A673 (cell line): ENCODE measurements around the gene ARHGAP22. TPM values are rescaled to one million over a fixed set of nuclear protein-coding genes. Genes with fewer than 3 reads are reported as not detected.
A peak's percentile ranks its signal among the peaks of the same experiment; 100 is the strongest.

Experiments
- BruUV-seq: library from RNA; stranded (reverse); fragments of 400-500 nt; replicated peaks from 2 replicates; lab custom pipeline; 2021; lab: Mats Ljungman, UMichigan
- CTCF ChIA-PET: fragments of 300-600 bp; sonication (Branson Sonifier 250); formaldehyde crosslinking; loops from one replicate; lab custom pipeline; 2022; ENCODE audit warnings: antibody characterized with exemption; lab: Charles Lee
- POLR2A ChIA-PET: fragments of 300-600 bp; sonication (Branson Sonifier 250); formaldehyde crosslinking; loops from one replicate; lab custom pipeline; 2022; ENCODE audit warnings: antibody characterized with exemption; ENCODE audit not compliant: low non-redundant PET; lab: Charles Lee
- DNase-seq: peaks from one replicate; pipeline ENCODE4 v3.0.0-alpha.2; 2015; ENCODE audit warnings: low spot score
- H3K27ac ChIP-seq: fragments of 200-600 bp; sonication (generic); 2 replicates; pipeline ENCODE4 v1.5.1; 2016; ENCODE audit warnings: mixed run types, low read depth, mild to moderate bottlenecking, mixed read lengths, antibody characterized with exemption, low read length; ENCODE audit not compliant: poor library complexity, severe bottlenecking
- H3K27me3 ChIP-seq: fragments of 200-600 bp; sonication (generic); replicated peaks from 2 replicates; pipeline ENCODE4 v1.6.1; 2017; ENCODE audit warnings: mixed run types, low read depth, mild to moderate bottlenecking, mixed read lengths, antibody characterized with exemption, low read length; ENCODE audit not compliant: insufficient read depth, poor library complexity
- H3K36me3 ChIP-seq: fragments of 200-600 bp; sonication (generic); 2 replicates; pipeline ENCODE4 v1.6.1; 2016; ENCODE audit warnings: mixed run types, mild to moderate bottlenecking, mixed read lengths, antibody characterized with exemption, low read length; ENCODE audit not compliant: insufficient read depth, poor library complexity, severe bottlenecking
- H3K4me1 ChIP-seq: fragments of 200-600 bp; sonication (generic); 2 replicates; pipeline ENCODE4 v1.6.1; 2017; ENCODE audit warnings: mixed run types, mild to moderate bottlenecking, mixed read lengths, antibody characterized with exemption, low read length; ENCODE audit not compliant: insufficient read depth, poor library complexity, severe bottlenecking
- H3K4me3 ChIP-seq: fragments of 200-600 bp; sonication (generic); 2 replicates; pipeline ENCODE4 v1.5.1; 2016; ENCODE audit warnings: low read depth, mixed run types, mild to moderate bottlenecking, mixed read lengths, low read length; ENCODE audit not compliant: poor library complexity, severe bottlenecking
- H3K9me3 ChIP-seq: fragments of 200-600 bp; sonication (generic); 2 replicates; pipeline ENCODE4 v1.6.1; 2016; ENCODE audit warnings: mixed run types, low read depth, mild to moderate bottlenecking, mixed read lengths, antibody characterized with exemption, low read length; ENCODE audit not compliant: poor library complexity, severe bottlenecking
- EZH2 ChIP-seq: fragments of 200-600 bp; sonication (generic); IDR thresholded peaks from 2 replicates; pipeline ENCODE4 v1.6.1; 2017; ENCODE audit warnings: borderline replicate concordance, low read depth, mild to moderate bottlenecking, mixed read lengths, antibody characterized with exemption, low read length; ENCODE audit not compliant: poor library complexity, severe bottlenecking
- intact Hi-C: fragments of 100-400 bp; cut with micrococcal nuclease; formaldehyde crosslinking; loops from one replicate; pipeline ENCODE4 v1.10.0; 2022; ENCODE audit not compliant: unreplicated experiment
- total RNA-seq: library from RNA; stranded (reverse); gene quantifications from 2 replicates; pipeline ENCODE4 v1.2.3, GENCODE V29; 2021
- TF ChIP-seq, protein P1 (sequence below): fragments of 300-800, 200-600 bp; sonication (generic); conservative IDR thresholded peaks from 2 replicates; pipeline ENCODE4 v1.5.1; 2017; ENCODE audit warnings: low read depth, mild to moderate bottlenecking, antibody characterized with exemption, low read length, moderate library complexity, mixed read lengths

ARHGAP22 gene
- total RNA-seq, 1 experiment from 2014 or later = 0.47 TPM

GRCh38 chr10:48477141-48477540 lies 127.7 kb downstream of the ARHGAP22 start:
- Histone ChIP-seq H3K4me1 (peaks cover 20% of the 10 kb centered on the region), H3K4me3 (no peak overlapping the region), H3K27ac (no peak overlapping the region), H3K36me3 (no peaks in the 10 kb centered on the region), H3K9me3 (no peaks in the 10 kb centered on the region), H3K27me3 (no peaks in the 10 kb centered on the region)
- TF ChIP-seq, protein P1, sequence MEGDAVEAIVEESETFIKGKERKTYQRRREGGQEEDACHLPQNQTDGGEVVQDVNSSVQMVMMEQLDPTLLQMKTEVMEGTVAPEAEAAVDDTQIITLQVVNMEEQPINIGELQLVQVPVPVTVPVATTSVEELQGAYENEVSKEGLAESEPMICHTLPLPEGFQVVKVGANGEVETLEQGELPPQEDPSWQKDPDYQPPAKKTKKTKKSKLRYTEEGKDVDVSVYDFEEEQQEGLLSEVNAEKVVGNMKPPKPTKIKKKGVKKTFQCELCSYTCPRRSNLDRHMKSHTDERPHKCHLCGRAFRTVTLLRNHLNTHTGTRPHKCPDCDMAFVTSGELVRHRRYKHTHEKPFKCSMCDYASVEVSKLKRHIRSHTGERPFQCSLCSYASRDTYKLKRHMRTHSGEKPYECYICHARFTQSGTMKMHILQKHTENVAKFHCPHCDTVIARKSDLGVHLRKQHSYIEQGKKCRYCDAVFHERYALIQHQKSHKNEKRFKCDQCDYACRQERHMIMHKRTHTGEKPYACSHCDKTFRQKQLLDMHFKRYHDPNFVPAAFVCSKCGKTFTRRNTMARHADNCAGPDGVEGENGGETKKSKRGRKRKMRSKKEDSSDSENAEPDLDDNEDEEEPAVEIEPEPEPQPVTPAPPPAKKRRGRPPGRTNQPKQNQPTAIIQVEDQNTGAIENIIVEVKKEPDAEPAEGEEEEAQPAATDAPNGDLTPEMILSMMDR = no peak
- TF ChIP-seq EZH2 = no peak
- POLR2A ChIA-PET = no interaction called here
- BruUV-seq = no TSS peak
- CTCF ChIA-PET = no interaction called here
- no peak for DNase-seq
- intact Hi-C loops = no loop called here

GRCh38 chr10:48476279-48476982 lies 128.4 kb downstream of the ARHGAP22 start:
- peaks cover 20% of the 10 kb centered on the region for H3K4me1 ChIP-seq
- DNase-seq = peak; percentile 76
- no peaks in the 10 kb centered on the region for H3K27me3 ChIP-seq
- no peak overlapping the region for H3K4me3 ChIP-seq
- TF ChIP-seq, protein P1 = no peak
- no peak for TF ChIP-seq EZH2
- no peaks in the 10 kb centered on the region for H3K9me3 ChIP-seq
- H3K27ac ChIP-seq = peak overlapping the region; percentile 19
- no peaks in the 10 kb centered on the region for H3K36me3 ChIP-seq
- ChIA-PET POLR2A (no interaction called here), CTCF (interaction anchor here (0.6 kb wide), 1 partner anchor 85 kb away, joined by 3 read pairs; no protein-coding TSS in a partner anchor)
- intact Hi-C loops = no loop called here
- BruUV-seq = no TSS peak

- ChIA-PET POLR2A (no interaction called here), CTCF (no interaction called here)
- no peak for DNase-seq
- Histone ChIP-seq H3K4me1 (peaks cover 20% of the 10 kb centered on the region), H3K4me3 (no peak overlapping the region), H3K9me3 (no peaks in the 10 kb centered on the region), H3K36me3 (no peaks in the 10 kb centered on the region), H3K27ac (peak overlapping the region; percentile 19), H3K27me3 (no peaks in the 10 kb centered on the region)
- no peak for TF ChIP-seq EZH2
- TF ChIP-seq, protein P1 = no peak
- intact Hi-C loops = no loop called here
- BruUV-seq = no TSS peak
Observed at GRCh38 chr10:48475943-48476278, 129.0 kb downstream of the ARHGAP22 start.
